ENCODE measurements around the gene ZDHHC11. TPM values are rescaled to one million over a fixed set of nuclear protein-coding genes. Genes with fewer than 3 reads are reported as not detected.

ZDHHC11 gene
- total RNA-seq, 1 donor from 2014 or later = 1.5 TPM

GRCh38 chr5:889075-889710, 38.4 kb upstream of the ZDHHC11 start:
- no peak overlapping the region for H3K4me3 ChIP-seq (ENCODE audit: low read depth, low read length)
- no peak for DNase-seq (ENCODE audit: low read depth)
- no peak for TF ChIP-seq CTCF (conservative IDR thresholded peaks at IDR 0.05; ENCODE audit: low read depth, low read length)

- no peak for DNase-seq (ENCODE audit: low read depth)
- no peak overlapping the region for H3K4me3 ChIP-seq (ENCODE audit: low read depth, low read length)
- no peak for TF ChIP-seq CTCF (conservative IDR thresholded peaks at IDR 0.05; ENCODE audit: low read depth, low read length)
Observed at GRCh38 chr5:888638-889035, 37.9 kb upstream of the ZDHHC11 start.

- no peak for TF ChIP-seq CTCF (conservative IDR thresholded peaks at IDR 0.05; ENCODE audit: low read depth, low read length)
- no peak for DNase-seq (ENCODE audit: low read depth)
- H3K4me3 ChIP-seq (ENCODE audit: low read depth, low read length) = no peak overlapping the region
Observed at GRCh38 chr5:887947-888637, 37.3 kb upstream of the ZDHHC11 start.

- no peak for TF ChIP-seq CTCF (conservative IDR thresholded peaks at IDR 0.05; ENCODE audit: low read depth, low read length)
- H3K4me3 ChIP-seq (ENCODE audit: low read depth, low read length) = no peak overlapping the region
- DNase-seq (ENCODE audit: low read depth) = no peak
Observed at GRCh38 chr5:886716-887325, 36.0 kb upstream of the ZDHHC11 start.

- H3K4me3 ChIP-seq (ENCODE audit: low read depth, low read length) = no peak overlapping the region
- no peak for TF ChIP-seq CTCF (conservative IDR thresholded peaks at IDR 0.05; ENCODE audit: low read depth, low read length)
- no peak for DNase-seq (ENCODE audit: low read depth)
Observed at GRCh38 chr5:886036-886435, 35.2 kb upstream of the ZDHHC11 start.

- no peak for DNase-seq (ENCODE audit: low read depth)
- TF ChIP-seq CTCF (conservative IDR thresholded peaks at IDR 0.05; ENCODE audit: low read depth, low read length) = no peak
- no peak overlapping the region for H3K4me3 ChIP-seq (ENCODE audit: low read depth, low read length)
Observed at GRCh38 chr5:885529-885928, 34.7 kb upstream of the ZDHHC11 start.

Data from epithelial cell of proximal tubule (primary cell).